Left cardiac atrium (tissue), 4 donors: ENCODE results near the gene DDX24. TPM values are rescaled to one million over a fixed set of nuclear protein-coding genes. Genes with fewer than 3 reads are reported as not detected.

Experiments used
- ATAC-seq, 2 donors: fragments of 200-7000 bp; cut with Tn5 transposase; one replicate each; pipeline ENCODE4 v1.9.1; 2020; ENCODE audit warnings: mild to moderate bottlenecking in 2 of 2, moderate library complexity in 2 of 2
- DNase-seq: peaks from one replicate; pipeline ENCODE4 v3.0.0-alpha.2; 2020
- intact Hi-C, 2 donors: fragments of 100-400 bp; cut with DNase I; formaldehyde crosslinking; loops; one replicate each; pipeline versions ENCODE4 v1.14.1 to v1.15.1; 2022 to 2023
- total RNA-seq, 2 donors: library from RNA; stranded (reverse); fragmentation: NEBNext Ultra II Directional; extraction: Animal tissue kit (Norgen Biotek cat#: 25700); gene quantifications; one replicate each; pipeline ENCODE4 v1.2.1, GENCODE V29; 2021
- donor health status: DM: no; HTN: yes; CAD: no.
- donor health status: DM: no; HTN: yes; CAD: no; lungs with severe emphysema.
- donor health status: DM: yes; HTN: yes; CAD: no.
- donor health status: Dilated cardiomyopathy.

Gene DDX24
- total RNA-seq, 2 donors from 2014 or later = 166 to 253 TPM

DNA sequence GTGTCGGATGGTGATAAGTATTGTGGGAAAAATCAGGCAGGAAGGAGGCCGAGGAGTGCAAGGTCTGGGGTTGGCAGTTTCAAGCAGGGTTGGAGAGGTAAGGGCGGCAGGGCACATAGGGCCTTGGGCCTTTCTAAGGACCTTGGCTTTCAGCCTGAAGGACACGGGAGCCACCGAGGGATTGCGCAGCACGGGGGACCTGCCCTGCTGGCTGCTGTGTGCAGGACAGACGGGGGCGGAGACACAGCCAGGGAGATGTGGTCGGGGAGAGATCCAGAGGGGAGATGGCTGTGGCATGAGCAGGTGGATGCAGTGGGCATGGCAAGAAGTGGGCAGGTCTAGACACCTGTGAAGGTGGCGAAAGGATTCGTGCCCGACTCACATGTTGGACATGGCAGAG is 40.2 kb downstream of the DDX24 start:
- DNase-seq (no peak), ATAC-seq (no peak)
- intact Hi-C loops = no loop called here

DNA sequence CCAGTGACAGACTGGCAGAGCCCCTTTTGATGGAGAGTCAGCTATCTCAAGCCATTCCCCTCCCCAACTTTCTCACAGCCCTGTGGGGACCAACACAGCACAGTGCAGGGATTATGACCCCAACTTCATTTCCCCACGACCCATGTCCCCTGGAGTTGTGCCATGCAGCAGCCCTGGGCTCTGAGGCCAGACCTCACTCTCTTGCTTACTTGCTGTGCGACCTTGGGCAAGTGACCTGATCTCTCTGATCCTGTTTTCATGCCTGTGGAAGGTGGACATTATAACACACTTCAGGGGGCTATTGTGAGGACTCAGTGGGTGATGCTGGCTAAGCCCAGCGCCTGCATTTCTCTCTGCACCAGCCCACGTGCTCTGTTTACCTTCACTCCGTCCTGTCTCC is 40.8 kb downstream of the DDX24 start:
- DNase-seq (no peak), ATAC-seq (no peak)
- intact Hi-C loops = no loop called here

DNA sequence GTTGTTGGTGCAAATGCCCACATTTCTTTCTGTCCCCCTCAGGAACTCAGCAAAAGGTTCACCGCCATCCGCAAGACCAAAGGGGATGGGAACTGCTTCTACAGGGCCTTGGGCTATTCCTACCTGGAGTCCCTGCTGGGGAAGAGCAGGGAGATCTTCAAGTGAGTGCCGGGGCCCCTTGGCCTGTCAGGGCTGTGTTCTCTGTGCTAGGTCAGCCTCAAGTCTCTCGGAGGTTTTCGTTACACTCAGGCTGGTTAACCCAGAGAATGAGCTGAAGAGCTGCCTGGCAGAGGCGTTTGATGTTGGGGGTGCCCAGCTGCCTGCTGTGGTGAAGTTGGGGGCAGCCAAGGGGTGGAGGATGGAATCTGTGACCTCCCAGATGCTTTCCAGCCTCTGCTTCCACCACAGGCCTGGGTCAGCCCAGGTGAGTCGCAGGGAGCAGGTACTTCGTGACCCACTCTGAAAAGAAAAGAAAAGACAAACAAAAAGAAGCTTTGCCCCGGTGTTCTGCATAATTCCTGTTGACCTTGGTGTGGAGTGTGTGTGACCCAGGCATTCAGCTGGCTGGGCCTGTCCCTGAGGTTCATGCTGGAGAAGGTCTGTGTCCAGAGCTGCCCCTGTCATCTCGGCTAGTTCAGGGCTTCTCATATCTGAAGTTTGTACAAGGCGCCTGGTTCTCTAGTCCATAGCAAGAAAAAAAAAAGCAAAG is 41.9 kb downstream of the DDX24 start:
- intact Hi-C loops = loop anchor here in 1 of 2 donors (5.0 kb wide), 1 partner anchor 98 kb away; no protein-coding TSS in a partner anchor
- ATAC-seq (no peak), DNase-seq (no peak)

DNA sequence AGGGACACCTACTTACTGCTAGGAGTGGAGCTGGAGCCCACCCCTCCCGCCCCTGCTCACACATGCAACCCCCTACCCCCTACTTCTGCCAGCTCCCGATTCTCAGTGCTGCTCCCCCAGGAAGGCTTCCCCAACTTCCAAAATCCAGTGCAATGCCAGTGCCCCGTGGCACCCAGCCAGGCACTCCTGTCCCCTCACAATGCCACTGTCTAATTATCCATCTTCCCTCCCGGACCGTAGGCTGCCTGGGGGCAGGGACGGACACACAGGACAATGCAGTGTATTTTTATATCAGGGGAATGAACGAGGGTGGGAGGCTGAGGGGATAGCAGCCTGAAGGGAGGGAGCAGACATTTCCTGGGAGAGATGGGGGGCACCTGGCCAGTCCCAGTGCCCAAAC is 42.5 kb downstream of the DDX24 start:
- no peak for ATAC-seq
- intact Hi-C loops = loop anchor here in 1 of 2 donors (5.0 kb wide), 1 partner anchor 99 kb away; no protein-coding TSS in a partner anchor

DNA sequence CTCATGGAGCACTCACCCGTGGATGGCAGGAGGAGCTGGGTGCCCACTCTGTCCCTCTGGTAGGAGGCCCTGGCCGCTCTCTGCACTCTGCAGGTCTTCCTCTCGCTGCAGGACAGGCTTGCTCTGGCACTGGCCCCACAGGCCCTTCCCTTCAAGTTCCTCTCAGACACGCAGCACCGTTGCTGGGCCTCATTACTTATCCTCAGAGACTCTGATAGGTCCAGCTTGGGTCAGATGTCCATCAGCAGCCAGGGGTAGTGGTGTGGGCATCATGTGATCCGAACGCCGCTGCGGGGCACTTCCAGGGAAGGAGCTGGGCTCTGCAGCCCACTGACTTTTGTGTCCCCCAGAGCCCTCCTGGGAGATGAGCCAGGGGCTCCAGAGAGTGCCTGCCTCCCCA is 43.0 kb downstream of the DDX24 start:
- no peak for ATAC-seq
- DNase-seq = no peak
- intact Hi-C loops = loop anchor here (2.0 to 5.0 kb wide), 2 partner anchors 99 to 143 kb away; no protein-coding TSS in a partner anchor

More for the DNA sequence above, 42.5 kb downstream of the DDX24 start:
- DNase-seq = no peak

DNA sequence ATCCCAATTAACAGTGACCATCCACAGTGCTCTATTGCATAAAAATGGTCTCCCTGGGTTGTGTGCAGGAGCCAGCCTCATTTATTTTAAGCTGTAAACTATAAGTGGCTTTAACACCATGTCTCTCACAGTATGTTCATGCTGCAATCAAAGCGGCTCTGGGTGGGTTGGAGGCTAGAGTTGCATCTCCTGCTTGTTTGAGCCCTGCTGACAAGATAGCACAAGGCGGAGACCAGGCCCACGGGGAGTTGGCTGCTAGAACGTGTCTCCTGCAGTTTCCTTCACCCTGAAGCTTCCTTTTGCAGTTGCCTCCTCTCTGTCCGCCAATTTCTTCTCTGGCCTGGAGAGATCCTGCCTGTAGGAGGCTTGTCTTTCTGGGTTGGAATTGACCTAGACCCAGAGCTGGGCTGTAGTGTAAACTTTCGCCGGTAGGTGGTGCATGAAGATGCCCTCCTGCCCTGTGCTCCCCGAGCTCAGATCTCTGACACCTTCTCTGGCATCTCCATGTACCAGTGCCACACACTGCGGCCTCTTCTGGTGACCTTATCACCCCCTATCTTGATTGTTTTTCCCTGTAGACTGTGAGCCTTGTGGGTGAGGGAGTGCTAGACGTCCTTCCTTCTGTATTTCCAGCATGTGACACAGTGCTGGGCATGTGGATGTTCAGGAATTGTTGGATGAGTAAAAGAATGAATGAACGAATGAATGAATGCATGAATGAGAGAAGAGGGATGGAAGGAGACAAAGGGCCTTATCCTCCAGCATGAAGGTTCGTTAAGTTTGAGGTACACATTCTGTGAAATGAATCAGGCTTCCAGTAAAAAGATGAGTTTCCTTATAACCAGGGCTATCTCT is 44.5 kb downstream of the DDX24 start:
- ATAC-seq (peak; percentile 90 to 92), DNase-seq (peak; percentile 73)
- intact Hi-C loops = loop anchor here (1.0 to 5.0 kb wide), 3 partner anchors 100 to 144 kb away; no protein-coding TSS in a partner anchor

DNA sequence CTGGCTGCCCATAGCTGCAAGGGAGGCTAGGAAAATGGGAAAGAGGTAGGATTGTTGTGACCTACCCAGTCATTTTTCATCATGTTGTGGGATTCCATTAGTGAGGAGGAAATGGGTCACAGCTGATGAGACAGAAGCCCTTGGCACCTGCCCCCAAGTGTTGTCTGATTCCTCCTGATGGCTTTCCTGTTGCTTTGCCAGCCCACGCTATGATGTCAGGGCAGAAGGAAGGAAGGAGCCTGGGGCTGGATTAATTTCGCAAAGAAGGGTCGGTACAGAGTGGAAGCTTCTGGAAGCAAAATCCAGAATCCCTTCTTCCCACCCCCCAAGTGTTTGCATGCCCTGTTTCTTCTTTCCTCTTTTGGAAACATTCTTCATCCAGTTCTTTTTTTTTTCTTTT is 46.1 kb downstream of the DDX24 start:
- DNase-seq = no peak
- intact Hi-C loops = loop anchor here in 1 of 2 donors (5.0 kb wide), 1 partner anchor 102 kb away; no protein-coding TSS in a partner anchor
- ATAC-seq = no peak

DNA sequence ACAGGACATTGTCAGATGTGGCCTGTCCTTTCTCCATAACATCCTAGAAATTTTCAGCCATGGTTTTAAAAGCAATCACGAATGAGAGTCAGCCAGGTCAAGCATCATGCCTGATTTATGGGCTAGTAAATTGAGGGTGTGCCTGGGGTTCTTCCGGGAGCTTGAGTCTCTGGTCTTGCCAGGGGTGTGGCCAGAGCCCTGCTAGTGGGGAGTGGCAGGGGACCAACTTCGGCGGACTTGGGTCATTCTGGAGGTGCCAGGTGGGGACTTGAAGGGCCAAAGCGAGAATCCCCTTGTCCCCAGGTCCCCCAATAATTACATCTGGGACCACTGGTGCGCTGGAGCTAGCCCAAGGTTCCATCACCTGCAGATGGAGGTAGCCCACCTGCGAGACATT is 49.1 kb downstream of the DDX24 start:
- DNase-seq (no peak), ATAC-seq (no peak)
- intact Hi-C loops = no loop called here

DNA sequence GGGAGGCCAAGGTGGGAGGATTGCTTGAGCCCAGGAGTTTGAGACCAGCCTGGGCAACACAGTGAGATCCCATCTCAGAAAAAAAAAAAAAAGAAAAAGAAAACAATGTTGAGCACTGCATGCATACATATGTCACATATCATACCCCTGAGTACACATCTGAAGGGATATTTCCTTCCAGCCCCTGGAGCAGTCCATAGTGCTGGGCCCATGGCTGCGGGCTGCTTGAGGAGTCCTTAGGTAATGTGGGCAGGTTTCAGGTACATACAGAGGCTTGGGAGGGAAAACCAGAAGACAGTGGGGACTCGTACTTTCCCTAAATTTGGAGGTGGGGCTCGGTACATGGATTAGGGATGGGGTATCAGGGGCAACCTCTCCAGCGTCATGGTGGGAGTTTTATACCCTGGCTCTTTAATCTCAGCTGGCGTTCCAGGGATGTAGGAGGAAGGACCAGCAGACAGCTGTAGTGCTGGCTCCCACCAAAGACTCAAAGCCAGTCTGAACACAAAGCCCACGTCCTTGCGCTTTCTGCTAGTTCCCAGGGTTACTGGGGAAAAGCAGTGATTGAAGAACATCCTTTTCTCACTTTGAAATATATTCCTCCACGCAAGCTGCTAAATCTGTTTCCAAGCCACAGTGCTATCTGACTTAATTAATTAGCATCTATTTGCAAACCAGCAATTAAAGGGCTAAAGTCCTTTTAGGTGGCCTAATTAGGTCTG is 49.7 kb downstream of the DDX24 start:
- DNase-seq = no peak

DNA sequence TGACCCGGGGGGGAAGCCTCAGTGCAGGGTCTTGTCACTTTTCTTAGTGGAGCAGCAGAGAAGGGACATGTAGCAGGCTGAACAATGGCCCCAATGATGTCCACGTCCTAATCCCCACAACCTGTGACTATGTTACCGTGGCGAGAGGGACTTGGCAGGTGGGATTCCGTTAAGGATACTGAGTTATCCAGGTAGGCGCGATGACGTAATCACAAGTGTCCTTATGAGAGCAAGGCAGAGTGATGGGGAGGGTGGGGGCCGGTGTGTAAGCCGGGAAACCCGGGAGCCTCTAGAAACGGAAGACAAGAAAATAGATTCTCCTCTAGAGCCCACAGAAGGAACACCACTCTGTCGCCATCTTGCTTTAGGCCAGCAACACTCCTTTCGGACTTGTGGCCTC is 50.4 kb downstream of the DDX24 start:
- intact Hi-C loops = no loop called here
- ATAC-seq = no peak
- no peak for DNase-seq

More for the DNA sequence above, 49.7 kb downstream of the DDX24 start:
- ATAC-seq = no peak
- intact Hi-C loops = no loop called here

DNA sequence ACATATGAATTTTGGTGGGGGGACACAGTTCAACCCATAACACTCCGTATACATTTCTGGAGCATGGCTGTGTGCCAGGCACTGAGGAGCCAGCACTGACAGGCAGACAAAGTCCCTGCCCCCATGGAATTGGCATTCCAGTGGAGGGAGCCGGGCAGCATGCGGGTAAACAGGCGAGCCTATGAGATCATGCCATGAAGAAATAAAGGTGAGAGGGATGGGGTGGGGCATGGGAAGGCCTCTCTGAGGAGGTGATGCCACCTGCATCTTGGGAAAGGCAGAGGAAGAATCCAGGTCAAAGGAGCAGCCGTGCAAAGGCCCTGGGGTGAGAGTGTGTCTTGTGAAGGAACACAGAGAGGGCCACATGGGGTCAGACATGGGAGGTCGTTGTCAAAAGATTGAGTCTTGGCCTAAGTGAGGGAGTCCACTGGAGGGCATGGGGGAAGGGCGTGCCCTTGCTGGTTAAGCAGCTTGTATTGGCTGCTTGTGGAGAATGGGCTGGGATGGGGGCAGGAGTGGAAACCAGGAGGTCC is 51.3 kb downstream of the DDX24 start:
- DNase-seq = no peak
- intact Hi-C loops = no loop called here
- ATAC-seq = no peak

DNA sequence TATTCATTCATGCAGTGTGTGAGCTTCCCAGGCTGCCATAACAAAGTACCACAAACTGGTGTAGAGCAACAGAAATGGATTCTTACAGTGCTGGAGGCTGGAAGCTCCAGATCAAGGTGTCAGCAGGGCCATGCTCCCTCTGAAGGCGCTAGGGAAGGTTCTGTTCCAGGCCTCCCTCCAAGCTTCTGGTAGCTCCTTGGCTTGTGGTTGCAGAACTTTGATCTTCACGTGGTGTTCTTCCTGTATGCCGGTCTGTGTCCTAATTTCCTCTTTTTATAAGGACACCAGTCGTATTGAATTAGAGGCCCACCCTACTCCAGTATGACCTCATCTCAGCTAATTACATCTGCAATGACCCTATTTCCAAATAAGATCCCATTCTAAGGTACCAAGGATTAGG is 51.7 kb downstream of the DDX24 start:
- ATAC-seq (no peak), DNase-seq (no peak)
- intact Hi-C loops = no loop called here

DNA sequence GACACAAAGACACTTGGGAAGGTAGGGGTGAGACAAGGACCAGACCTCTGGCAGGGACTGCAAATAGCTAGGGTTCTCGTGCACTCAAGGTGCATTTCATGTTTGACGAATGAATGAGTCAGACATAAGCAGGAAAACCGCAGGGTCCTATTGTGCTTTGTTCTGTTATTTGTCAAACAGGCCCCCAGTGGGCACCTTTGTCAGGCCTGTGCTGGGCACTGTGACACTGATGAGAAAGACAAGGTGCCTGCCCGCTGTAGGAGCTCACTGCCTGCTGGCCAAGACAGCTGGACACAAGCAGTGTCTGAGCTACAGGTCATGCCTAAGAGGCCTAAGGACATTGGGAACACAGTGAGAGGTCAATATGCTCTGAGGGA is 52.6 kb downstream of the DDX24 start:
- DNase-seq = no peak
- no peak for ATAC-seq
- intact Hi-C loops = no loop called here

DNA sequence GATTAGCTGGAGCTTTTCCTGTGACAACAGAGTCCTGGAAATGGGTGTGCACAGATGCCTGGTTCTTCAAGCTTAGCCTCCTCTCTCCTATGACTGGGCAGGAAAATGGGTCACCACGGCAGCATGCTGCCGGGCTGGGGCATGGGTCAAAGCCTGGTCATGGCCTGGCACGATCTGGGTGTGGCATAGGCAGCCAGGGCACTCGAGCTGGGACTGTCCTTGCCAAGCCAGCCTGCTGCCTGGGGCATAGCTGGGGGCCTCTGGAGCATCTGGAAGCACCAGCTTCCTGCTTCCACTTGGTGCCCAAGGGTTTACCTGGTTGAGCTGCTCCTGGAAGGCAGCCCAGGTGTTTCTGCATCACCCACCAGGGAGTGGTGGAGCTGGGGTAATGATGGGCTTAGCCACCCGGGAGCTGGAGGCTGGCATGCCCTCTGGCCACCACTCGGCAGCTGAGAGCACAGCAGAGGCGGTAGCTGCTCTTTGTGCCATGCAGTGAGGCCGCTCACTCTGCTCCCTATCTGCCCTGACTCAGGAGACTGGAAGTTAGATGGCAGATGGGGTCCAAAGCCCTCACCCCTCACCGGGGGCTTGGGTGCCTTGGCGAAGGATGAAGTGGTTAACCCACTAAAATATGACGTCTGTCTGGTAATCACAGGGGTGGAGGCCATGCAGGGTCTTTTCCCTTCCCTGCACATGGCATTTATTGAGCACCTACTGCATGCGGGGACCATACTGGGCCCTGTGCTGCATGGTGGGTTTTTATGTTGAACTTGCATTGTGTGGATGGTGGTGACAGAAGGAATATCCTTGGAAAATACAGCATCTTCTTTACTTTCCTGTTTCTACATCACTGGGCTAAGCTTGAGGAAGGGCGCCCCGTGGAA is 53.2 kb downstream of the DDX24 start:
- DNase-seq = no peak
- intact Hi-C loops = no loop called here
- ATAC-seq = no peak

DNA sequence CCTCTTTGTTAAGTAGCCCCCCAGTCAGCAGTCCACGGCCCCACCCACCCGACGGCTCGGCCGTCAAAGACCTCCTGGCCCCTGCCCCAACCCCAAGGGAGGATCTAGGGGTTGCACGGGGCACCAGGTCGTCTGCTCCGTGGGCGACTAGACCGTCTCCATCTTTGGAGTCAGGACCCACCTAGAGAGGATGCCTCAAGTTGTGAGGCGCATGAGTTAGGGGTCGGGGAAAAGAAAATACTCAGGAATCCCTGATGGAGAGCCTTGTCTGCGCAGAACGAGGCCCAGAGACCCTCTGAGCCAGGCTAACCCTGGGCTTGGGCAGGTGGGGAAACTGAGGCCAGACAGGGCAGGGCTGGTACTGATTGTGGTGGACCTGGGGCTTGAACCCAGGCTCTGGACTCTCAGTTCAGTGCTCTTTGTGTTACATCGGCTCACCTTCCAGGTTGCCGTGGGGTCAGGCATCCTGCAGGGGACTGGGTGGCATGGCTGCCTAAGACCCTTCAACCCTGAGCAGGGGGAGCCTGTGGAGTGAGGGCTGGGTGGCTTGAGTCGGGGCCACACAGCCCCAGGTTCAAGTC is 54.0 kb downstream of the DDX24 start:
- intact Hi-C loops = no loop called here
- DNase-seq (no peak), ATAC-seq (no peak)

DNA sequence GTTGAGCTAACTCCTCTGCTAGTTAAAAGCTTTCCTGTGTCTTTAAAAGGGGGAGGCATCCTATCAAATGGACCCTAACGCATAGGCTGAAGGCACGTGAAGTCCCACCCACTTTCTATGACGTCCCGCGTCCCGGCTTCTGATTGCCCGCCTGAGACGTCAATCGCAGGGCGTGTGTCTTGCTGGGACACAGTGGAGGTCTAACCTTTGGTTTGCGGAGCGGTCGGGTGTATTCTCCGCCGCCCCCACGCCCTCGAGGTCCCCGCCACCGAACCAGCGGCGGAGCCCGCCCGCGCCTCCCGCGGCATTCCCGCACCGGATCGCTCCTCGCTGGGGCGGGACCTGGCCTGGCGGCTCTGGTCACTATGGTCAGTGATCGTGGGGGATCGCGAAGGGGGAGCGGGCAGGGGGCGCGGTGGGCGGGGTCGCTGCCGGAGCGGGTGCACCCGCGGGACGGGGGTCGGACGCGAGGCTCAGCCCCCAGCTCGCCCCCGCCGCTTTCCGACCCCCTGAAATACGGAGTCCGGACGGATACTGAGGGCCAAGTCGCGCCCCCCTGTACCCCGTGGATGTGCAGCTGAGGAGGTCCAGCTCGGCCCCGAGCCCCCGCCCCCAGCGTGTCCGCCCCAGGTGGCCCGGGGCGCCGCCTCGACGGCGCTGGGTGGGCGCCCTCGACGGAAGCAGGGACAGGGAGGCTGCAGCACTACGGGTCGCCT is 54.7 kb downstream of the DDX24 start, which contains the start of gene OTUB2:
TSS of gene OTUB2 (plus strand) at position 168 of the 716 bp plus-strand sequence. CDS start at position 366, 198 bp downstream.
- DNase-seq = peak; percentile 97
- peak; percentile 100 for ATAC-seq
- intact Hi-C loops = no loop called here

DNA sequence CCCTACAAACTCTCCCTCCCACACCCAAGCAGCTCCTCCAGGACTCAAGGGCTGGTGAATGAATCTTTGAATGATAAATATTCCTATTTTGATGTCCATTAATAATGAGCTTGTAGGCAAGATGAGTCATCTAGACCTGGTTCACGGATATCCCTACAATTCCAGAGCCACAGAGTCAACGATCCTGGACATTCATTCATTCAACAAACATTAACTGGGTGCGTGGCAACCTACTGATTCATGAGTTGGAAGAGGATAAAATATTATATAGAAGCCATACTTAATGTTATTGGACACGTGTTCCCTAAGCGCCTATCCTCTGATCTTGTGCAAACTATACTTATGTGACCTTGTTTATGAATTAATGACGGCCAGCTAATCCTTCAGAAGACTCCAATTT is 55.3 kb downstream of the DDX24 start:
- ATAC-seq (no peak), DNase-seq (no peak)
- intact Hi-C loops = no loop called here
